ENCODE data around the gene ACOT9. TPM values are rescaled to one million over a fixed set of nuclear protein-coding genes. Genes with fewer than 3 reads are reported as not detected.

Gene ACOT9
- total RNA-seq, 1 experiment from 2014 or later = 44.5 TPM

DNA sequence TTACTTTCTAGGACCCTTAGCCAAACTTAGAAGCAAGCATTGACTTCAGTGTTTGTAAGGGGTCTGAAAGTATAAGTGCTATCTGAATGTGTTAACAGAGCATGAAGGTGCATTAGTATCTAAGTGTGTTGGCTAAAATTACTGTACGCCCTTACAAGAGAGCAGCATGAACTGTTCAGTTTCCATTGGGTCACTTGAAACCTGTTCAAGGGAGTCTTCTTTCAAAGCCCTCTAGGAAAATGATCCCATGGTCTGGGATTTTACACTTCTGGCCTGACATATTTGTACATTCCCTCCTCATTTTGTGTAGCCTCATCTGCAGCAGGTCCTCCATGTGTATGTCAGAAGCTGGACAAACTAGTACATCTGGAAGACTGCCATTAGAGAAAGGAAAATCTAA, 72.5 kb downstream of the ACOT9 start:
- ATAC-seq (no peak), DNase-seq (ENCODE audit: low read depth, low spot score) (no peak)
- Histone ChIP-seq H3K4me3 (ENCODE audit: low read depth in 2 of 2, low read length in 2 of 2) (no peak overlapping the region), H3K4me1 (ENCODE audit: control insufficient read depth, insufficient read depth, low read length) (peaks cover 2% of the 10 kb centered on the region), H3K27ac (ENCODE audit: low read length) (no peak overlapping the region), H3K9me3 (ENCODE audit: control insufficient read depth, insufficient read depth, low read depth, low read length) (no peaks in the 10 kb centered on the region), H3K36me3 (ENCODE audit: control insufficient read depth, insufficient read depth, low read length) (peaks cover 11% of the 10 kb centered on the region; the same call in 1 of the 2 replicates), H3K27me3 (ENCODE audit: control insufficient read depth, insufficient read depth, low read length) (no peaks in the 10 kb centered on the region)
- BruUV-seq (replicated peaks) = no TSS peak
- in situ Hi-C loops (cut with HindIII; ENCODE audit: low pct_unique_long_range_greater_than_20kb, low sequenced_read_pairs) (no loop called here), intact Hi-C loops (cut with micrococcal nuclease; ENCODE audit: unreplicated experiment) (no loop called here)
- POLR2A ChIA-PET = no interaction called here
- TF ChIP-seq, protein P1, sequence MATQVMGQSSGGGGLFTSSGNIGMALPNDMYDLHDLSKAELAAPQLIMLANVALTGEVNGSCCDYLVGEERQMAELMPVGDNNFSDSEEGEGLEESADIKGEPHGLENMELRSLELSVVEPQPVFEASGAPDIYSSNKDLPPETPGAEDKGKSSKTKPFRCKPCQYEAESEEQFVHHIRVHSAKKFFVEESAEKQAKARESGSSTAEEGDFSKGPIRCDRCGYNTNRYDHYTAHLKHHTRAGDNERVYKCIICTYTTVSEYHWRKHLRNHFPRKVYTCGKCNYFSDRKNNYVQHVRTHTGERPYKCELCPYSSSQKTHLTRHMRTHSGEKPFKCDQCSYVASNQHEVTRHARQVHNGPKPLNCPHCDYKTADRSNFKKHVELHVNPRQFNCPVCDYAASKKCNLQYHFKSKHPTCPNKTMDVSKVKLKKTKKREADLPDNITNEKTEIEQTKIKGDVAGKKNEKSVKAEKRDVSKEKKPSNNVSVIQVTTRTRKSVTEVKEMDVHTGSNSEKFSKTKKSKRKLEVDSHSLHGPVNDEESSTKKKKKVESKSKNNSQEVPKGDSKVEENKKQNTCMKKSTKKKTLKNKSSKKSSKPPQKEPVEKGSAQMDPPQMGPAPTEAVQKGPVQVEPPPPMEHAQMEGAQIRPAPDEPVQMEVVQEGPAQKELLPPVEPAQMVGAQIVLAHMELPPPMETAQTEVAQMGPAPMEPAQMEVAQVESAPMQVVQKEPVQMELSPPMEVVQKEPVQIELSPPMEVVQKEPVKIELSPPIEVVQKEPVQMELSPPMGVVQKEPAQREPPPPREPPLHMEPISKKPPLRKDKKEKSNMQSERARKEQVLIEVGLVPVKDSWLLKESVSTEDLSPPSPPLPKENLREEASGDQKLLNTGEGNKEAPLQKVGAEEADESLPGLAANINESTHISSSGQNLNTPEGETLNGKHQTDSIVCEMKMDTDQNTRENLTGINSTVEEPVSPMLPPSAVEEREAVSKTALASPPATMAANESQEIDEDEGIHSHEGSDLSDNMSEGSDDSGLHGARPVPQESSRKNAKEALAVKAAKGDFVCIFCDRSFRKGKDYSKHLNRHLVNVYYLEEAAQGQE (IDR thresholded peaks at IDR 0.05; ENCODE audit: insufficient read depth in 1 of 2, low read depth in 2 of 2, low read length in 1 of 2) = no peak
- TF ChIP-seq SIN3A (IDR thresholded peaks at IDR 0.05; ENCODE audit: borderline replicate concordance, insufficient read depth, low read depth, low read length) = no peak
- TF ChIP-seq, protein P2, sequence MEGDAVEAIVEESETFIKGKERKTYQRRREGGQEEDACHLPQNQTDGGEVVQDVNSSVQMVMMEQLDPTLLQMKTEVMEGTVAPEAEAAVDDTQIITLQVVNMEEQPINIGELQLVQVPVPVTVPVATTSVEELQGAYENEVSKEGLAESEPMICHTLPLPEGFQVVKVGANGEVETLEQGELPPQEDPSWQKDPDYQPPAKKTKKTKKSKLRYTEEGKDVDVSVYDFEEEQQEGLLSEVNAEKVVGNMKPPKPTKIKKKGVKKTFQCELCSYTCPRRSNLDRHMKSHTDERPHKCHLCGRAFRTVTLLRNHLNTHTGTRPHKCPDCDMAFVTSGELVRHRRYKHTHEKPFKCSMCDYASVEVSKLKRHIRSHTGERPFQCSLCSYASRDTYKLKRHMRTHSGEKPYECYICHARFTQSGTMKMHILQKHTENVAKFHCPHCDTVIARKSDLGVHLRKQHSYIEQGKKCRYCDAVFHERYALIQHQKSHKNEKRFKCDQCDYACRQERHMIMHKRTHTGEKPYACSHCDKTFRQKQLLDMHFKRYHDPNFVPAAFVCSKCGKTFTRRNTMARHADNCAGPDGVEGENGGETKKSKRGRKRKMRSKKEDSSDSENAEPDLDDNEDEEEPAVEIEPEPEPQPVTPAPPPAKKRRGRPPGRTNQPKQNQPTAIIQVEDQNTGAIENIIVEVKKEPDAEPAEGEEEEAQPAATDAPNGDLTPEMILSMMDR (IDR thresholded peaks at IDR 0.05) = no peak
- no peak for TF ChIP-seq TCF7L2 (IDR thresholded peaks at IDR 0.05; ENCODE audit: low read depth, low read length)
- TF ChIP-seq POLR2AphosphoS5 (IDR thresholded peaks at IDR 0.05; ENCODE audit: low read depth, low read length) = no peak
- CTCF ChIA-PET = no interaction called here

DNA sequence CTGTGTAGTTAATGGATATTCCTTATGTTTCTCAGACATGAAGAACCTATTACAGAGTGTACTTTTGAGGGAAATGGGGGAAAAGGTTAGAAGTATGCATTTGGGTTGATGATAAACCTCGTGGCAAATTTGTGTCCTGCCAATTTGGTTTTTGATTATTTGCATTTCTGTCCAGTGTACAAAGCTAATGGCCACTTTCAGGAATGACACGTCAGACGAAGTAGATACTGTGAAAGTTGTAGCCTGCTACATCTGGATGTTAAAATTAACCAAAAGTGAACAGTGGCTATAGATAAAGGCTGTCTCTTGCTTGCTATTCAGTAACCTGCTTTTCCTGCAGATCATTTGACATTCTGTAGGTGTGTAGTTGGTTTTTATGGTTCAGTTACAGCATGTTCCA, 74.7 kb downstream of the ACOT9 start:
- H3K27ac ChIP-seq (ENCODE audit: low read length) = peak overlapping the region; percentile 79
- no TSS peak for BruUV-seq (replicated peaks)
- in situ Hi-C loops (cut with HindIII; ENCODE audit: low pct_unique_long_range_greater_than_20kb, low sequenced_read_pairs) (no loop called here), intact Hi-C loops (cut with micrococcal nuclease; ENCODE audit: unreplicated experiment) (no loop called here)
- H3K4me1 ChIP-seq (ENCODE audit: control insufficient read depth, insufficient read depth, low read length) = peaks cover 2% of the 10 kb centered on the region
- CTCF ChIA-PET = no interaction called here
- H3K27me3 ChIP-seq (ENCODE audit: control insufficient read depth, insufficient read depth, low read length) = no peaks in the 10 kb centered on the region
- H3K4me3 ChIP-seq (ENCODE audit: low read depth in 2 of 2, low read length in 2 of 2) = peak overlapping the region; percentile 60 to 70
- peaks cover 8% of the 10 kb centered on the region; the same call in 1 of the 2 replicates for H3K36me3 ChIP-seq (ENCODE audit: control insufficient read depth, insufficient read depth, low read length)
- POLR2A ChIA-PET = no interaction called here
- no peaks in the 10 kb centered on the region for H3K9me3 ChIP-seq (ENCODE audit: control insufficient read depth, insufficient read depth, low read depth, low read length)
- no peak for TF ChIP-seq POLR2AphosphoS5 (IDR thresholded peaks at IDR 0.05; ENCODE audit: low read depth, low read length)
- no peak for TF ChIP-seq TCF7L2 (IDR thresholded peaks at IDR 0.05; ENCODE audit: low read depth, low read length)
- no peak for TF ChIP-seq SIN3A (IDR thresholded peaks at IDR 0.05; ENCODE audit: borderline replicate concordance, insufficient read depth, low read depth, low read length)
- TF ChIP-seq, protein P2 (IDR thresholded peaks at IDR 0.05) = no peak
- TF ChIP-seq, protein P1 (IDR thresholded peaks at IDR 0.05; ENCODE audit: insufficient read depth in 1 of 2, low read depth in 2 of 2, low read length in 1 of 2) = no peak
- ATAC-seq = no peak
- no peak for DNase-seq (ENCODE audit: low read depth, low spot score)
